H1 (cell line): ENCODE measurements around the gene NTN4. TPM values are rescaled to one million over a fixed set of nuclear protein-coding genes. Genes with fewer than 3 reads are reported as not detected.

Experiments used
- EZH2 ChIP-seq: fragments of 200-600 bp; sonication (generic); IDR thresholded peaks from 2 replicates; pipeline ENCODE4 v1.7.1; 2012; ENCODE audit warnings: low read depth, mild to moderate bottlenecking, moderate library complexity, low read length, inconsistent platforms; ENCODE audit not compliant: severe bottlenecking
- KDM1A ChIP-seq: fragments of 200-600, 300-600 bp; sonication (generic); IDR thresholded peaks from 2 replicates; pipeline ENCODE4 v1.7.1; 2016; ENCODE audit warnings: mild to moderate bottlenecking, low read length, borderline replicate concordance
- POLR2AphosphoS5 ChIP-seq: IDR thresholded peaks from 2 replicates; pipeline ENCODE4 v1.6.1; 2011; ENCODE audit warnings: low read depth, low read length
- RFX5 ChIP-seq: IDR thresholded peaks from 2 replicates; pipeline ENCODE4 v1.6.1; 2011; ENCODE audit warnings: low read depth, low read length, improper control_type of control experiment, borderline replicate concordance
- SP2 ChIP-seq: IDR thresholded peaks from 2 replicates; pipeline ENCODE4 v1.6.1; 2012; ENCODE audit warnings: mild to moderate bottlenecking, low read length, inconsistent platforms
- polyA plus RNA-seq, 7 experiments: library from polyadenylated mRNA; depleted of rRNA in 3 of 7; stranded (reverse) in 5 of 7; unstranded in 2 of 7; fragments of >200 nt in 5 of 7; fragments of 200-250 nt in 2 of 7; gene quantifications; 1 replicate in 5 of 7; 2 replicates in 1 of 7; 4 replicates in 1 of 7; pipeline versions ENCODE4 v1.2.1 to v1.2.3, GENCODE V29; 2011 to 2013; ENCODE audit warnings: missing spikeins in 2 of 7, mixed read lengths in 2 of 7
- total RNA-seq: library from RNA; stranded (reverse); fragmentation: NEBNext Ultra II Directional; extraction: Animal tissue kit (Norgen Biotek cat#: 25700); gene quantifications from 2 replicates; pipeline ENCODE4 v1.2.1, GENCODE V29; 2021
- TF ChIP-seq, protein P1 (sequence below): IDR thresholded peaks from 2 replicates; pipeline ENCODE4 v1.6.1; 2012; ENCODE audit warnings: low read length, inconsistent platforms

NTN4 gene
- total and polyA plus RNA-seq, 2 of the 8 experiments (the other 6 are each of a cell fraction or from before 2014, with no cell fraction given): 0.74 to 1.3 TPM

DNA sequence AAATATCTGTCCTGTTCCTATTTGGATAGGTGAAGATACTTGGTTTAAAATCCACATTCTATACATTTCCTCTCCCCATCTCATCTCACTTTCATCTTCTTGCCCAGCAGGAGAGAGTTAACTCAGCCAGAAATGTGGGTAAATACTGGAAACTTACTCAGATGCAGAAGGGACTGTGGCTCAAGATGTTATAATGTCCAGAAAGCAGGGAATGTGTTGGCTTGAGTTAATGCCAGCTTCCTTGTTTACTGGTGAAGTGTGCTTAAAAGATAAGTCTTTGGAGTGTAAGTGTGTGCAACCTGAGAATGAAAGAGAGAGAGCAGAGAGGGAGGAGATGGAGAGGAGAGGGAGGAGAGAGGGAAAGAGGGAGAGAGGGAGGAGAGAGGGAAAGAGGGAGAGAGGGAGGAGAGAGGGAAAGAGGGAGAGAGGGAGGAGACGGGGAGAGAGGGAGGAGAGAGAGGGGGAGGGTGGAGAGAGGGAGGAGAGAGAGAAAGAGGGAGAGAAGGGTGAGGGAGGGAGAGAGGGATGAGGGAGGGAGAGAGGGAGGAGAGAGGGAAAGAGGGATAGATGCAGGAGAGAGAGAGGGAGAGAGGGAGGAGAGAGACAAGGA is 46.2 kb upstream of the NTN4 start (continued):
- TF ChIP-seq POLR2AphosphoS5 (no peak), SP2 (no peak), EZH2 (no peak), KDM1A (no peak), RFX5 (no peak)
- TF ChIP-seq, protein P1, sequence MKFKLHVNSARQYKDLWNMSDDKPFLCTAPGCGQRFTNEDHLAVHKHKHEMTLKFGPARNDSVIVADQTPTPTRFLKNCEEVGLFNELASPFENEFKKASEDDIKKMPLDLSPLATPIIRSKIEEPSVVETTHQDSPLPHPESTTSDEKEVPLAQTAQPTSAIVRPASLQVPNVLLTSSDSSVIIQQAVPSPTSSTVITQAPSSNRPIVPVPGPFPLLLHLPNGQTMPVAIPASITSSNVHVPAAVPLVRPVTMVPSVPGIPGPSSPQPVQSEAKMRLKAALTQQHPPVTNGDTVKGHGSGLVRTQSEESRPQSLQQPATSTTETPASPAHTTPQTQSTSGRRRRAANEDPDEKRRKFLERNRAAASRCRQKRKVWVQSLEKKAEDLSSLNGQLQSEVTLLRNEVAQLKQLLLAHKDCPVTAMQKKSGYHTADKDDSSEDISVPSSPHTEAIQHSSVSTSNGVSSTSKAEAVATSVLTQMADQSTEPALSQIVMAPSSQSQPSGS: no peak
